GM12874 (cell line): ENCODE data around the gene CCDC34.

ENCODE experiments used
- CTCF ChIP-seq: IDR thresholded peaks from 2 replicates; pipeline ENCODE4 v1.5.1; 2011; ENCODE audit warnings: low read depth, mild to moderate bottlenecking, control low read depth, low read length, moderate library complexity; ENCODE audit not compliant: insufficient read depth

CCDC34 gene

DNA sequence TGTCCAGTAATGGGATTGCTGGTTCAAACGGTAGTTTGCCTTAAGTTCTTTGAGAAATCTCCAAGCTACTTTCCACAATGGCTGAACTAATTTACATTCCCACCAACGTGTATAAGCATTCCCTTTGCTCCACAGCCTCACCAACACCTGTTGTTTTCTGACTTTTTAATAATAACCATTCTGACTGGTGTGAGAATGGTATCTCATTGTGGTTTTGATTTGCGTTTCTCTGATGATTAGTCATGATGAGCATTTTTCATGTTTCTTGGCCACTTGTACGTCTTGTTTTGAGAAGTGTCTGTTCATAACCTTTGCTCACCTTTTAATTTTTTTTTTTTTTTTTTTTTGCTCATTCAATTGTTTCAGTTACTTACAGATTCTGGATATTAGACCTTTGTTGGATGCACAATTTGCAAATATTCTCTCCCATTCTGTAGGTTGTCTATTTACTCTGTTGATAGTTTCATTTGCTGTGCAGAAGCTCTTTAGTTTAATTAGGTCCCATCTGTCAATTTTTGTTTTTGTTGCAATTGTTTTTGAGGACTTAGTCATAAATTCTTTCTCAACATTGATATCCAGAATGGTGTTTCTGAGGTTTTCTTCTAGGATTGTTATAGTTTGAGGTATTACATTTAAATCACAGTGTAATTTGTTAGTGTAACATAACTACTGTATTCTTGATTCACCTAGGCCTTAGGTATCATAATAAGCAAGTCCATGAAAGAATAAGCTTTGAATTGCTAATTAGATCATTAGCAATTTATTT, 33.0 kb downstream of the CCDC34 start:
- TF ChIP-seq CTCF, result no peak

DNA sequence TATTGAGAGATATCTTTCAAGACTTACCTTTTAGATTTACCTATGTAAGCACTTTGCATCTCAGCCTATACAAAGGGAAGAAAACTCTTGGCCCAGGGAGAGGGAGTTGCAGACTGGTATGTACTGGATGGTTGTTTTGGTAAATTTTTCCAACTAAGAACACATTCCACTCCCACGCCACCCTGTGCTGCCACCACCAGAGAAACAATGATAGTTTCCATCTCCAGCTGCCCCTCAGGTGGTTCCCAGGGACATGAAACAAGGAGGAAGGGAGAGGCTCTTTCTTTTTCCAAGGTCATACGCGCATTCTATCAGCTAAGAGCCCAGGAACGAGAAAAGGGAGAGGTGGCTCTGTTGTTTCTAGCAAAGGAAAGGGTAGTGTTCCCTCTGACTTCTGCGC, 34.4 kb downstream of the CCDC34 start:
- TF ChIP-seq CTCF, result no peak

DNA sequence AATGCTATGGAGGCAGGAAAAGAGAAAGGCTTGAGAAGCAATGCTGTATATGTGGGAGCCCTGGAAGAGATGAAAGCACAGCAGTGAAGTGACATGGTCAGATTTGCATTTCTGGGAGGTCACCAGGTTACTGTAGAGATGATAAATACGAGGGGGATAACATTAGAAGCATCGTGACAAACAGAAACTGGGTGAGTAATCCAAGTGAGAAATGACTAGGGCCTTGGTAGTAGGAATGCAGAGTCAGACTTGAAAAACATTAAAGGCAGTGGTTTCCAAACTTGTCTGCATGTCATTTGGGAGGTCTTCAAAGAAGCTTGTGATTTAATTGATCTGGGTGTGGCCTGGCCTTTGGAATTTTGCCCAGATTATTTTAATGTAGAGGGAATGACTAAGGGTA, 43.9 kb downstream of the CCDC34 start:
- TF ChIP-seq CTCF, result no peak

DNA sequence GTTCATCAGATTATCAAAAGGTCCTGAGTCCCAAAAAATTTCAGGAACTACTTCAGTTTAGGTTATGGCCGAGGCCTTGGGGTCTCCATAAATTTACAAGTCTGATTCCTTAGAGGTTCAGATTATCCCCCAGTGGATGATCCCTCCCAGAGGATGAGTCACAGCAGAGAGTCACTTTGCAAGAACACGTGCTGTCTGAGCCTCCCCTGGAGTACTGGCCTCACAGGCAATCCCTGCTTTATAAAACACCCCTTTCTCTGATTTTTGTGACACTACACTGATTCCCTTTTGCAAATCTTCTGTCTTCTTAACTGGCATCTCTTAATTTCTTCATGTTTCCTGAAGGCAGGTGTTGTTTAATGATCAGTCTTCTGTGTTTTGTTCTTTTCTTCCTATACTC, 45.3 kb downstream of the CCDC34 start:
- TF ChIP-seq CTCF, result no peak

DNA sequence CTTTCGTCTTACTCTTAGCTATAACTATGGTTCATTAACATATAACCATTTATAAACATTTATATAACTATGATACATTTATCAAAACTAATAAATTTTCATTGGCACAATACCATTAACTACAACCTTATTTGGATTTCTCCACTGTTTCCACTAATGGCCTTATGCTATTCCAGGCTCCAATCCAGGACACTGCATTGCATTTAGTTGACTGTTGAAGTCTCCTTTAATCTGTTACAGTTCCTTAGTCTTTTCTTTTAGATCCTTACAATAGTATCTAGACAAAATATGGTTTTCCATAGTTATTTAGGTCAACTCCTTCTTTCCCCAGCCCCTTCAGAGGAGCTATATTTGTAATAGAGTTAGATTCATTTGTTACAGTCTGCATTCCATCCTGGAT, 47.2 kb downstream of the CCDC34 start:
- TF ChIP-seq CTCF, result no peak

DNA sequence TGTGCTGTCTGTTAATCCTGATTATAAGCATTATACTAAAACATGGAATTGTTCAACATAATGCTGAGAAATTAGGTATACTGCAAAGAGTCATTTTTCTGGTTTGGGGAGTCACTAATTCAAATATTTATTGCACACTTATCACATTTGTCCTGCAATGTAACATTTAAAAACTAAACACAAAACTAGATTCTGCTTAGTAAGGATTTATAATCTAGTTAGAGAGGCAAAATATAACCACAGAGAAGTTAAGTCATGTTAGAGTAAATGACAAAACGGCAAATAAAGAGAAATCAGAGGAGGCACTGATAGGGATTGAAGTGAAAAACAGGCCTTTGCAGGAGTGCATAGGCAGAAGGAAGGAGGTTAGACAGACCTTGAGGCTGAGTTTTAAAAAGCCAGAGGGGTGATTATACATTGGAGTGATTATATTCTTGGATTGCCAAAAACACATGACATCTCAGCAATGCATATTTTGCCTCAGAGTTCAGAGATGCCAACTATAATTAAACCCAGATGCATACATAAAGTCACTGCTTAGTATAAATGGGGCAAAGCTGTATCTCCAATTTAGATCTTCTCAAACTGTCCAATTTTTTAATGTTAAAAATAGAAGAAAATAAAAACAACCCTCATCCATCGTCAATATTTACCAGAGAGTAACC, 49.7 kb downstream of the CCDC34 start:
- TF ChIP-seq CTCF, result no peak

DNA sequence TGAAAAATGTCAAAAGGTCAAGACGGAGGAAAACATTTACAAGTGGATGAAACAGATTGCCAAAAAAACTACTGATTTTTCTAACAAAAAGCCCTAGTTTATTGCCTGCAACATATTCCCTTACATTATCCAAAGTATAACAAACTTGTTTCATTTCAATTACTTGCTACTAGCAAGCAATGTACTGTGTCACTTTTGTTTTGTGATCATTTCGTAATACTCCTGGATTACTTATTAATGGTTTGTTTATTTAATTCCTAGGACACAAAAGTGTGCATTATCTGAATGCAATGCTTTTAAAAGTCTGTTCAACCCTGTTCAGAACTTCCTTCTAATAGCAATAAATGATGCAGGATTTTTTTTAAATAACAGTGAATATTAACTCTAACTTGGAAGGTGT, 50.9 kb downstream of the CCDC34 start:
- no peak for TF ChIP-seq CTCF
